HG02885 (cell line): ENCODE results near the gene TGM4.
"Not testable (repeated sequence)": the region's sequence is repeated elsewhere in the genome, so short reads cannot be mapped to it uniquely, and the experiment has no call there.

Experiments used
- ATAC-seq: cut with Tn5 transposase; IDR thresholded peaks from one replicate; pipeline ENCODE4 v1.9.1; 2021; ENCODE audit warnings: mild to moderate bottlenecking; ENCODE audit not compliant: unreplicated experiment, poor library complexity

Gene TGM4

DNA sequence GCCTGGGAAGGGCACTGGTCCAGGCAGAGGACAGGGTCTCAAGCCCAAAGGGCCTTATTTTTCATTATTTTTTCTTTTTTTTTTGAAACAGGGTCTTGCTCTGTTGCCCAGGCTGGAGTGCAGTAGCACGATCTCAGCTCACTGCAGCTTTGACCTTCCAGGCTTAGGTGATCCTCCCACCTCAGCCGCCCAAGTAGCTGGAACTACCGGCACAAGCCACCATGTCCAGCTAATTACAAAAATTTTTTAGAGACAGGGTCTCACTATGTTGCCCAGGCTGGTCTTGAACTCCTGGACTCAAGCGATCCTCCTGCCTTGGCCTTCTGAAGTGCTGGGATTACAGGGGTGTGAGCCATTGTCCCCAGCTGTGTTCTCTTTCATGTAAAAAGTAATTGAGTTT, 75.4 kb downstream of the TGM4 start:
- ATAC-seq, result not testable (repeated sequence)

DNA sequence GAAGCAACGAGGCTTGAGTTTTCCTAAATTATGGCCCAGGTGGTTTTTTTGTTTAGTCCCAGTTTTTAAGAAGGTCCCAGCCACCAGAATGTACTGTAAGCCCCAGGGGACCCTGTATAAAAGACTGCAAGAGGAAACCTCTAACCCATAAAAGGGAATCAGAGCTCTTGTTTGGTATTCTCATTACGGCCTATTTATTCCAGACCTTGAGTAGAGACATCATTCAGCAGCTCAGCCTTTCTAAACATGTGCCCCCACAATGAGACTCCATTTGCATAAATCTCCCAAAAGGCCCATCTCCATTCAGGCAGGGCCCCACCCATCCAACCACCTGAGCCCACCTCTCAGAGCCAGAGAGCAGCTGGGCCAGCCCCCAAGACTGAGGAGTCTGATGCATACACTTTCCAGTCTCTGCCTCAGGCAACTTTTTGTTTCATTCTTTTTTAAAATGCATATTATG, 75.9 kb downstream of the TGM4 start:
- ATAC-seq, result no peak

DNA sequence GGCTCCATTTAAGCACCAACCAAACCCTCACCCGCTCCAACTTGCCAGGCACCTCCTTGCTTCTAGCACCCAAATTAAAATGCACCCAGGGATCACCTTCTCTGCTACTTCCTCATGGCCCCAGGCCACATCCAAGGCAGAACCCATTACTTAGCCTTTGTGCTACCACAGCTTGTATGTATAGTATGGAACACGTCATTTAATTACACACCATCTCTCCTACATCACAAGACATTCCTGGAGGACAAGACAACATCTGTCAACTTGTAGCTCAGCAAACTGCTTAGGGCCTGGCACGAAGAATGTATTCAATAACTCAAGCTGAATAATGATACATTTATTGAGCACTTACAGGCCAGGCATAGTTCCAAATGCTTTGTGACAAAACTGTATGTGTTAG, 78.3 kb downstream of the TGM4 start:
- no peak for ATAC-seq

DNA sequence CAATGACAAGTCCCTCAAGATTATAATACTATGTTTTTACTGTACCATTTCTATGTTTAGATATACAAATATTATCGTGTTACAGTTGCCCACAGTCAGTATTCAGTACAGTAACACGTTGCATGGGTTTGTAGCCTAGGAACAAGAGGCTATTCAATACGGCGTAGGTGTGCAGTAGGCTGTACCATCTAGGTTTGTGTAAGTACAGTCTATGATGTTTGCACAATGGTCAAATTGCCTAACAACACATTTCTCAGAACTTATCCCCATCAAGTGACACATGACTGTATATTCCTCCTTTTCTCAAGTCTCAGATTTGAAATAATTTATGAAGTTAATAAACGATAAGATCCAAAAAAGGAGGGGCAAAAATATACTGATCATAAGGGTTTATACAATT, 79.9 kb downstream of the TGM4 start:
- no peak for ATAC-seq

DNA sequence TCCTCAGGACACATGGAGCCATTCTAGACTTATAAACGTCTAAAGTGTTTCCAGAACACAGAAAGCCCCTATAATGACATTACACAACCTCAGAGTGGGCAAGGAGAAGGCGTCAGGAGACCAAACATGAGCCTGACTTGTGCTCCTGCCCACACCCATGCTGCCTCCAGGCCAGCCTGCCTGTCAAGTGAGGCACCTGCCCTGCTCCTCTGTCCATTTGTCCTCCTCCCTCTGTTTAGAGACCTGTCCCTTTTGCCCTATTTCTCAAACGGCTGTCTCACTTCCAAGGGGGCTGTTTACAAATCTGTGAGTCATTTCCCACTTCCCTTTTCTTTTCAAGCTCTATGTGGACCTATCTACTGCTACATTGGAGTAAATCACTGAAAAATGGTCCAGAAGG, 80.6 kb downstream of the TGM4 start:
- ATAC-seq, result peak; percentile 66

DNA sequence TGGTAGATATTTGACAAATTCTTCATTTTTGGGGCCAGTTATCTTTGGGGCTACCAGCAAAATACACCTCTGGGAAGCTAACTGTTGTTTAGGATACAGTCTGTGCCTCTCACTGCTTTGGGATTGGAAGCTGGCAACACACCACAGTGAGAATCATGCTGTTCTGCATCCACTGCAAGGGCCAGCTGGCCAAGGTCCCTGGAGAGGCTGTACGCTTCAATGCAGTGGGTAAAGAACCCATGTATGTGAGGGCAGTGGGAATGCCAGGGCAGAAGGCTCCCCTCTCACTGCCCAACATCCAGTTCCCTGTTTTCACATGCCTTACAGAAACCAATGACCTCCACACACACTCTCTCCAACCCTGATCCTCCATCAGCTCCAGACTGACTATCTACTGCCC, 81.5 kb downstream of the TGM4 start:
- no peak for ATAC-seq

DNA sequence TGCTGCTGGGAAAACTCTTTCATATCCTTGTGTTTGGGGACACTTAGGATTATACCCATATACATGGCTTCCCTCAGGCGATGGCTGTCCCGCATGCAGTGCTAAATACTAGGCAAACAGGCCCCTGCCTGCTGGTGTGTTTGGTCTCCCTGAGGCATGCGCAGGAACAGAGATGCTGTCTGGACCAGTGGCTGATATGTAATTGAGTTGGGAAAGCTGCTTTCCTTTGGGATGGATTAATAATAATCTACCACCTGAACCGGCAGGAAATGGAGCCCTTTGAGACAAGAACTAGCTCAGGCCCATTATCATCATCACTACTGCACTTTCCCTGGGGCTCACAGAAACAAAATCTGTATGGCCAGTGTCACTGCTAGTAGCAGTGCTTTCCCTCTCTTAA, 83.6 kb downstream of the TGM4 start:
- no peak for ATAC-seq

DNA sequence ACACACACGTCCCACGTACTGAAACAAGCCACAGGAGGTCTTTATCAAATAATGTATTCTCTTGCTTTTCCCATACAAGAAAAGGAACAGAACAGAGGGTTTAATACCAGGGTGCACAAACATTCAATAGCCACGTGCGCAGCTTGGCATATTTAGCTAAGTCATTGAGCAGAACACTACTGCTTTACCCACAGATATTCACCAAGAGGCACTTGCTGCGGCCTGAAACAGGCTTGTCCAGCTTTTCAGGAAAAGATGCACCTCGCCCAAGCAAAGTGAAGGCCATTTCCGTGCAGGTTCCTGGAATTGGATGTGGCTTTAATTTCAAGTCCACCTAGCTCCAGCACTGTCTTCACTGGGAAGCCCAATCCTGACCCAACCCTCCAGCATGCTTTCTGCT, 84.0 kb downstream of the TGM4 start:
- ATAC-seq, result no peak

DNA sequence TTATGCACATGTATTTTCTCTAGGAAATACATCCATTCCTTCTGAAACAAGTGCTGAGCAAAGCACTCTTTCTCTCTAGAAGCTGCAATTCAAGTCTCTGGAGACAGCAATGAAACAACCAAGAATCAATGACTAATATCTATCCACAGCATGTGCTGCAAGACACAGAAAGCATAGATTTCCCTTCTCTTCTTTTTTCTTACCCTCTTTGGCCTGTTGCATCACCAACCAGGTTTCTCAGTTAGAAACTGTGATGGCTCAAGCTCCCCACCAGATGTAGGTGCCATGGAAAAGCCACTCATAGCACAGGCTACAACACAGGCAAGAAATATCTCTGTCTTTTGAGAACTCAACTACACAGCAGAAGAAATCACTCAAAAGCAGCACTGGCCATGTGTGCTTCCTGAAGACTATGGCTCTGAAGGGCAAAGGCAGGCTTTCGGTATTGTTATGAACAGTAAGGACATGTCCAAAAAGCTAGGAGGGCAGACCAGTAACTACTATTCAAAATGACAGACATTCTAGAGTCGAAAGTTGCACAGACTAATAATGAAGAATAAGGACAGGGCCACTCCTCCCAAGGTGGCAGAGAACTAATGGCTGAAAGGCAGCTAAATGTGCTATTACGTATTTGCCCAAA, 86.1 kb downstream of the TGM4 start:
- peak; percentile 43 for ATAC-seq

DNA sequence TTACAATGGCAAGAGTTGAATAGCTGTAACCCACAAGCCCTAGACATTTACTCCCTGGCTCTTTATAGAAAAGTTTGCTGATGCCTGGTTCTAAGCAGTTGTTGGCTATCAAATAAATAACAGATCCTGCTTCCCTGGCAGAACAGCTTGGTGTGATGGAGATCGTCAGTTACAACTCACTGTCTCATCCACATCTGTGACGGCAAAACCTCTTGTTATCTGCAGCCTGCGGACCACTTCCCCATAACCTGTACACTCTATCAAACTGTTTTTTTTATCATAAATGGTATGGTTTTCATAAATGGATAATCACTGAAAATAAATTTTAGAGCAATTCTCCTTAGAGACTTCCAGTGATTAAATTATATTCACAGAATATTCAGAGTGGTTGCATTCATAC, 87.5 kb downstream of the TGM4 start:
- no peak for ATAC-seq

DNA sequence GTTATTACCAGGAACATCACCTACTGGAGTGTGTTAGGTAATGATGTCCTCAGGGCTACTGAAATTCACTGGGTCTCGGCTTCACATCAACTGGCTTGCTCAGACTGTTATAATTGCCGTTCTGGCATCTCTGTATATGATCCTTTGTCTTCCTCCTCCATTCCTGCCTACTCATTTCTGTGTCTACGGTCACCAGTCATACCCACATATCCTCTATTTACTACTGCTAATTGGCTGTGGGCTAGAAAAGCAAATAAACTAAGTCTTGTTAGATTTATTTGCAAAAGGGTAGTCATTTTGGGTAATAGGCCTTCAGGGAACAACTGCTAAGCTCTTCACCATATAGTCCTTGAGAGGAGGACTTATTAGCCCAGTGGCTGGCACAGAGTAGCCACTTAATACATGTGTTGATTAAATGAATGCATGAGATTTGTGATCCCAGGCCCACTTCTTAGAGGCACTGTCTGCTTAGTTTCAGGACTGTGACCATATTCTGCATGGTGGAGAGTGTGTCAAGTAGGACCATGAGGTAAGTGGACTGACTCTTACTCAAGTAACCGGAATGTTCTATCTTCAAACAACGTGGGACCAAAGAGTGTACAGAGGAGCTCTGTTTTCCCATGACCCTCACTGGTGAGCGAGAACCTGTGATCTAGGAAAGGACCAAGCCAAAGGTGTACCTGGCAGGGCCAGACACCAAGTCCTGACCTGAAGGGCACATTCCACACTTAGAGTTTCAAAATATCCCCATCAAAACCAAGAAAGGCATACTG, 88.4 kb downstream of the TGM4 start:
- ATAC-seq, result no peak

DNA sequence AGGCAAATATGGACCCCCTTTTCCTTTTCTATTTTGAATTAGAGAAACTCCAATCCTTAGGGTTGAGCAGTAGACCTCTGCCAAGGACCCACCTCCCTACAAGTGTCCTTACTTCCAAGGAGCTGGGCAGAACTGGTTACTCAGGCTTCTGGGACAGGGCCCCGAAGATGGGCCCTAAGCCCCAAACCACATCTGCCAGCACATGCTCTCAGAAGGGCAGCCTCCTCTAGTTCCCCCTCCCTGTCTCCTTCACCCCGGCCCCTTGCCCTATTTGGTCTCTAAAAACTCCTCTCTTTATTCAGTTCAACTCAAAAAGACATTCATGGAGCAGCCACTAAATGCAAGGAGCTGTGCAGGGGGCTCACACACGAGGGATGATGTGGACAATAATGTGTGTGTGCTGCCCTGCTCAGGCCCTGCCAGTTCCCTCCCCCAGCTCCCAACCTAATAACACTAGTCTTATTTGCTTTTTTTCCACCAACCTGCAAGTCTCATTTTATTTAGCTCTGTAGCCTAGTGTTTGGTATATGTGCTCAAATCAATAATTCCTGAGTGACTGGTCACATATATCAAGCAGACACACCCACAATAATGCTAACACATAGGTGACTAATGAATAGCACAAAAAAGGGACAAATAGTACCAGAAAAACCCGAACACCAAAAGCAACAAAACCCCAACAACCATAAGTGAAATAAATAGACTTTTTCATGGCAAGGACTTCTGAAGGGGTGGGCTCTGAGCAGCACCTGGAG, 89.3 kb downstream of the TGM4 start:
- ATAC-seq, result no peak
